B cell (primary cell): ENCODE measurements around the gene NMB. TPM values are rescaled to one million over a fixed set of nuclear protein-coding genes. Genes with fewer than 3 reads are reported as not detected.

Source experiments
- ATAC-seq: fragments of 200-7000 bp; cut with Tn5 transposase; one replicate; pipeline ENCODE4 v1.10.0; 2021; ENCODE audit warnings: low read depth, mild to moderate bottlenecking, moderate number of reproducible peaks, moderate library complexity
- CTCF ChIA-PET: fragments of 350-600 bp; sonication (Branson Sonifier 250); formaldehyde crosslinking; loops from one replicate; lab custom pipeline; 2021; ENCODE audit warnings: antibody characterized with exemption, inconsistent platforms; lab: Charles Lee
- POLR2A ChIA-PET: fragments of 350-600 bp; sonication (Branson Sonifier 250); formaldehyde crosslinking; loops from one replicate; lab custom pipeline; 2021; ENCODE audit warnings: antibody characterized with exemption; lab: Charles Lee
- DNase-seq: peaks from one replicate; pipeline ENCODE4 v3.0.0; 2013
- H2AFZ ChIP-seq: 2 replicates; pipeline ENCODE4 v1.6.1; 2012; ENCODE audit warnings: mild to moderate bottlenecking, low read depth, low read length; ENCODE audit not compliant: insufficient read depth, poor library complexity, severe bottlenecking
- H3K27ac ChIP-seq, 2 donors: 1 replicate in 1 of 2; 2 replicates in 1 of 2; pipeline ENCODE4 v1.5.1; 2012 to 2013; ENCODE audit warnings: low read length in 2 of 2, mild to moderate bottlenecking in 2 of 2, moderate library complexity in 1 of 2
- H3K27me3 ChIP-seq, 4 experiments: fragments of 200-600 bp in 1 of 4; sonication (generic) in 1 of 4; replicated peaks in 1 of 4; 1 replicate in 2 of 4; 2 replicates in 2 of 4; pipeline versions ENCODE4 v1.6.1 to v1.7.0; 2013 to 2016; ENCODE audit warnings: low read length in 3 of 4, mild to moderate bottlenecking in 2 of 4, mixed read lengths in 1 of 4, moderate library complexity in 1 of 4; ENCODE audit not compliant: insufficient read depth in 4 of 4, control insufficient read depth in 3 of 4; ENCODE audit errors: control extremely low read depth in 1 of 4
- H3K36me3 ChIP-seq, 2 experiments: replicated peaks in 1 of 2; 1 replicate in 1 of 2; 2 replicates in 1 of 2; pipeline versions ENCODE4 v1.6.1 to v1.7.1; 2013; ENCODE audit warnings: low read length in 1 of 2; ENCODE audit not compliant: insufficient read depth in 2 of 2, control insufficient read depth in 1 of 2; ENCODE audit errors: control extremely low read depth in 1 of 2, extremely low read depth in 1 of 2
- H3K4me1 ChIP-seq, 2 donors: fragments of 200-600 bp in 1 of 2; sonication (generic) in 1 of 2; 1 replicate in 1 of 2; 2 replicates in 1 of 2; pipeline versions ENCODE4 v1.5.1 to v1.6.1; 2013 to 2017; ENCODE audit warnings: low read length in 2 of 2; ENCODE audit not compliant: control insufficient read depth in 2 of 2, insufficient read depth in 2 of 2
- H3K4me2 ChIP-seq: replicated peaks from 2 replicates; pipeline ENCODE3; 2012; ENCODE audit warnings: mild to moderate bottlenecking, low read depth, low read length; ENCODE audit not compliant: poor library complexity, severe bottlenecking
- H3K4me3 ChIP-seq, 5 experiments: fragments of 200-600 bp in 1 of 5; sonication (generic) in 1 of 5; 1 replicate in 3 of 5; 2 replicates in 2 of 5; pipeline versions ENCODE4 v1.5.1 to v1.7.0; 2011 to 2016; ENCODE audit warnings: low read length in 4 of 5, mild to moderate bottlenecking in 4 of 5, low read depth in 2 of 5, control low read depth in 1 of 5, moderate library complexity in 1 of 5; ENCODE audit not compliant: insufficient read depth in 1 of 5; ENCODE audit errors: control extremely low read depth in 1 of 5, extremely low read depth in 1 of 5
- H3K79me2 ChIP-seq: fragments of 200-600 bp; sonication (generic); one replicate; pipeline ENCODE4 v1.6.0; 2016; ENCODE audit warnings: low read length; ENCODE audit not compliant: control insufficient read depth, insufficient read depth
- H3K9ac ChIP-seq: fragments of 200-600 bp; sonication (generic); 2 replicates; pipeline ENCODE4 v1.6.1; 2017; ENCODE audit warnings: mild to moderate bottlenecking, low read length, moderate library complexity
- H3K9me3 ChIP-seq, 3 donors: one replicate each; pipeline versions ENCODE4 v1.6.1 to v1.7.1; 2013; ENCODE audit warnings: low read length in 2 of 3; ENCODE audit not compliant: control insufficient read depth in 2 of 3, insufficient read depth in 1 of 3; ENCODE audit errors: control extremely low read depth in 1 of 3
- H4K20me1 ChIP-seq: 2 replicates; pipeline ENCODE4 v1.6.0; 2012; ENCODE audit warnings: mild to moderate bottlenecking, low read length; ENCODE audit not compliant: insufficient read depth, control insufficient read depth, poor library complexity, severe bottlenecking
- H3K27ac Mint-ChIP-seq: one replicate; pipeline ENCODE4 v1.8.0; 2021; ENCODE audit warnings: mixed read lengths
- H3K27me3 Mint-ChIP-seq: one replicate; pipeline ENCODE4 v1.8.0; 2021; ENCODE audit warnings: mixed read lengths
- H3K4me1 Mint-ChIP-seq: one replicate; pipeline ENCODE4 v1.8.0; 2021; ENCODE audit warnings: mixed read lengths
- H3K4me3 Mint-ChIP-seq: one replicate; pipeline ENCODE4 v1.8.0; 2021; ENCODE audit warnings: mixed read lengths
- H3K9me3 Mint-ChIP-seq: one replicate; pipeline ENCODE4 v1.8.0; 2022; ENCODE audit warnings: mixed read lengths; ENCODE audit not compliant: insufficient read depth
- CTCF ChIP-seq: fragments of 200-600 bp; IDR thresholded peaks from one replicate; pipeline ENCODE4 v1.8.0; 2022; ENCODE audit warnings: antibody characterized with exemption, mild to moderate bottlenecking
- EZH2 ChIP-seq: IDR thresholded peaks from 2 replicates; pipeline ENCODE4 v1.6.1; 2012; ENCODE audit warnings: borderline replicate concordance, low read depth, mild to moderate bottlenecking, moderate library complexity, low read length; ENCODE audit not compliant: insufficient read depth, poor library complexity, severe bottlenecking
- WGBS: methylation state at CpG from one replicate; pipeline ENCODE4 v1.1.5; 2013; ENCODE audit warnings: missing lambda C conversion rate; ENCODE audit not compliant: insufficient coverage; 5-methylcytosine and 5-hydroxymethylcytosine counted together
- intact Hi-C: fragments of 100-400 bp; cut with micrococcal nuclease; formaldehyde crosslinking; loops from one replicate; pipeline ENCODE4 v1.10.0; 2022
- polyA plus RNA-seq: library from polyadenylated mRNA; depleted of rRNA; stranded (reverse); fragments of >200 nt; gene quantifications from 2 replicates; pipeline ENCODE4 v1.2.3, GENCODE V29; 2012
- total RNA-seq, 2 donors: library from RNA; stranded (reverse); fragments of 120-200 nt in 1 of 2; gene quantifications; 1 replicate in 1 of 2; 2 replicates in 1 of 2; pipeline versions ENCODE4 v1.2.3 to v1.2.4, GENCODE V29; 2013 to 2022

NMB gene
- total and polyA plus RNA-seq, 2 donors (not counting 1 experiment from before 2014, with no cell fraction given), result 2.3 to 3.0 TPM

- ChIA-PET CTCF (interaction anchor here (0.9 to 1.0 kb wide), 2 partner anchors 13 to 14 kb away, joined by 3 to 4 read pairs; no protein-coding TSS in a partner anchor), POLR2A (no interaction called here)
- WGBS, result 90% methylated on average over 5 of the region's 8 CpGs
- Histone ChIP-seq H3K9ac (no peak overlapping the region), H3K79me2 (no peaks in the 10 kb centered on the region), H3K36me3 (peaks cover 0 to 52% of the 10 kb centered on the region in 2 experiments), H3K4me1 (no peaks in the 10 kb centered on the region), H3K27ac (no peak overlapping the region), H3K4me2 (no peak overlapping the region), H3K27me3 (no peaks in the 10 kb centered on the region), H4K20me1 (peaks cover 2% of the 10 kb centered on the region), H2AFZ (no peak overlapping the region), H3K9me3 (no peaks in the 10 kb centered on the region), H3K4me3 (no peak overlapping the region)
- peak overlapping the region; percentile 4 for H3K27ac Mint-ChIP-seq
- no peaks in the 10 kb centered on the region for H3K4me1 Mint-ChIP-seq
- H3K9me3 Mint-ChIP-seq, result no peaks in the 10 kb centered on the region
- no peak for TF ChIP-seq EZH2
- TF ChIP-seq CTCF, result no peak
- intact Hi-C loops, result no loop called here
- no peak for ATAC-seq
- DNase-seq, result no peak
- no peak overlapping the region for H3K4me3 Mint-ChIP-seq
- no peaks in the 10 kb centered on the region for H3K27me3 Mint-ChIP-seq
These were observed 11.7 kb upstream of the NMB start for GRCh38 chr15:84669726-84670125.

GRCh38 chr15:84668221-84668982 is 10.4 kb upstream of the NMB start:
- ChIA-PET POLR2A (interaction anchor here (0.6 kb wide), 1 partner anchor 38 kb away, joined by 5 read pairs; no protein-coding TSS in a partner anchor), CTCF (interaction anchor here (0.6 kb wide), 1 partner anchor 1019 kb away, joined by 3 read pairs; no protein-coding TSS in a partner anchor)
- Mint-ChIP-seq H3K4me3 (no peak overlapping the region), H3K27me3 (no peaks in the 10 kb centered on the region), H3K9me3 (no peaks in the 10 kb centered on the region), H3K27ac (no peak overlapping the region), H3K4me1 (no peaks in the 10 kb centered on the region)
- DNase-seq (no peak), ATAC-seq (no peak)
- Histone ChIP-seq H3K9ac (no peak overlapping the region), H3K4me1 (no peaks in the 10 kb centered on the region), H3K4me3 (no peak overlapping the region), H4K20me1 (no peaks in the 10 kb centered on the region), H3K27me3 (no peaks in the 10 kb centered on the region), H2AFZ (no peak overlapping the region), H3K9me3 (no peaks in the 10 kb centered on the region), H3K4me2 (no peak overlapping the region), H3K79me2 (no peaks in the 10 kb centered on the region), H3K36me3 (peaks cover 0 to 48% of the 10 kb centered on the region in 2 experiments), H3K27ac (no peak overlapping the region)
- no CpG with 5 or more reads among the region's 3 CpGs for WGBS
- no peak for TF ChIP-seq CTCF
- TF ChIP-seq EZH2, result no peak
- intact Hi-C loops, result no loop called here
